Medulla oblongata (tissue), 1 donor: ENCODE measurements around the gene ACSL6.

Source experiments
- DNase-seq: peaks from one replicate; pipeline ENCODE4 v3.0.0-alpha.2; 2015; ENCODE audit errors: extremely low spot score

The ACSL6 gene

DNA sequence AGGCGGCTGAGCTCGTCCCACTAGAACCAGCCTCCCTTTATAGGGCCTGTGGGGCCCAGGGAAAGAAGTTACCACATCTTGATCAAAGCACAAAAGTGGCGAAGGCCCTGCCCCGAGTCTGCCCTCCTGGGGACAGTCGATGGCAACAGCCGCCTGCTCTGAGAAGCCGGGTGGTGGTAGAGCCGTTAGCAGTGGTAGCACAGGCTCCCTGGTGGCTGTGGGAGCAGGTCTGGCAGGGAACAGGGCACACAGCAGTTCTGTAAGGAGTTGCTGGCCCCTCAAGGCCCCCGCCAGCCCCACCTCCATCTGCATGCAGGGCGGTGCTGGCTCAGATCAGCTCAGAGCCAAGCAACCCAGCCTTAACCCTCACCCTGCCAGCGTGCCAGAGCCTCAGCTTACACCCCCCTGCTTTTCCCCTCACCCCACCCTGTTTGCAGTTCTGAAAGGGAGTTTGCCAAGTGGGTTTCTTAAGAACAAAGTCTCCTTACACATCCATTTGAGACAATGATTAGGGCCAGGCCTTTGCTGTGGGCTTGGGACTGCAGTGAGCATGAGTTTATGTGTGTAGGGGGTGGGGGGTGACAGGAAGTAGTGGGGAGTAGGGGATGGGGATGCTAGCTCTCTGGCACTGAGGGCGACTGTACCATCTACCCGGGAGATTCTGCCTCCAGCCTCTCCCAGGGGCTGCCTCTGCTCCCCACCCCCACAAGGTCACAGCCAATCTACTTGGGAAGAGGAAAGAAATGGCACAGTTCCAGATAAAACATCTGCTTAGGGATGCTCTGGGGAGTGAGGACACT lies 11.8 kb downstream of the ACSL6 start:
- peak; percentile 35 for DNase-seq

DNA sequence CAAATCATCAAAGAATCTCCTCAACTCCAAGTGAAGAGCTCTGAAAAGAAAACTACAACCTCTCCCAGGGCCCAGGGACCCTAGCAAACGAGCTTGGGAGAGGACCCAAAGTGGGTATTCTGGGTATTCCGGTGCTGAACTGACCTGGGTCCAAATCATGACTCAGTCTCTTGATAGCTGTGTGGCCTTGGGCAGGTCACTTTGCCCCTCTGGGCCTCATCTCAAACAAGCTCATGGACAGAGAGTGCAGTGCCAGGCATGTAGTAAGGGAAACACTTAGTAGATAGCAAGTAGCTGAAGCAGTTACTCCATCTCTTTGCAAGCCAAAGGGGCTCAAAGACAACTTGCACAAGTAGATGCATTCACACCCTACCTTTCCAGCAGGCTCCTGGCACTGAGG lies 12.4 kb downstream of the ACSL6 start:
- no peak for DNase-seq

DNA sequence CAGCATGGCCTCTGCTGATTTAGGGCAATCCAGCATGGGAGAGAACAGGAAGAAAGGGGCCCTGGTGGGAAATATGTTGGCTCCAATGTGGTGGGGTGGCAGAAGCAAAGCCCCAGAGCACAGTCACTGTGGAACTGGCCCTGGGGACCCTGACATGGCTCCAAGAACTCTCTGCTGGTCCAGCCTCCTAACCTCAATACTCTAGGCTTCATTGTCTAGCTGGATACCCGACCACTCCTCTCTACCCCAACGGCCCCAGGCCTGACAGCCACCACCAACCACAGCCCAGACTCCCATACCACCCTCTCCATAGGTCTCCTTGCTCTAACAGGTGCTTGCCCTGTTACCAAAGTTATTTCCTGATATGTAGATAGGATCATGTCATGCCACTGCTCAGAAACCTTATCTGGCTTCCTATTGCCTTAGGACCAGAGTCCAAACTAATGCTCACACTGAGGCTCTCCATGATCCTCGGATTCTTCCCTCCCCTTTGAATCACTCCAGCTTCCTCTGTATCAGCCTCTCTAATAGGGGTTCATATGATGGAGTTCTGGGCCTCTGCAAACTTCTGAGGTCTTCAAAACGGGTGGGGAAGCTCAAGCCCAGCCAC lies 12.9 kb downstream of the ACSL6 start:
- DNase-seq = no peak

DNA sequence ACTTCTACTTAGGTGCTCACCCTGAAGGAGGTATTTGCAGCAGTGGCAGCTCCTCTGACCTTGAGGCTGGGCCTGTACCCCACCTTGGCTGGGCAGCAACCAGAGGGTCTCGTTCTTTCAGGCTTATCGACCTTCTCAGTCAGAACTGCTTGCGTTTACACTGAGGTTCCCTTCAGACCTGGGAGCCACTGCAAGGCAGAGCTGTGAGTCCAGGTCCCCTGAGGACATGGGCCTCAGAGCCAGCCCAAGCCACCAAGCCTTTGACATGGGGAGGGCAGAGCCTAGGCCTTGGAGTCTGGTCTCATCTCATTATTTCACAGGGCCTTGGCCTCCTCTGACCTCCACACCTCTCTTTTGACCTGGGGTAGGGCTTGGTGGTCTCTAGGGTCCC lies 13.7 kb downstream of the ACSL6 start:
- no peak for DNase-seq

DNA sequence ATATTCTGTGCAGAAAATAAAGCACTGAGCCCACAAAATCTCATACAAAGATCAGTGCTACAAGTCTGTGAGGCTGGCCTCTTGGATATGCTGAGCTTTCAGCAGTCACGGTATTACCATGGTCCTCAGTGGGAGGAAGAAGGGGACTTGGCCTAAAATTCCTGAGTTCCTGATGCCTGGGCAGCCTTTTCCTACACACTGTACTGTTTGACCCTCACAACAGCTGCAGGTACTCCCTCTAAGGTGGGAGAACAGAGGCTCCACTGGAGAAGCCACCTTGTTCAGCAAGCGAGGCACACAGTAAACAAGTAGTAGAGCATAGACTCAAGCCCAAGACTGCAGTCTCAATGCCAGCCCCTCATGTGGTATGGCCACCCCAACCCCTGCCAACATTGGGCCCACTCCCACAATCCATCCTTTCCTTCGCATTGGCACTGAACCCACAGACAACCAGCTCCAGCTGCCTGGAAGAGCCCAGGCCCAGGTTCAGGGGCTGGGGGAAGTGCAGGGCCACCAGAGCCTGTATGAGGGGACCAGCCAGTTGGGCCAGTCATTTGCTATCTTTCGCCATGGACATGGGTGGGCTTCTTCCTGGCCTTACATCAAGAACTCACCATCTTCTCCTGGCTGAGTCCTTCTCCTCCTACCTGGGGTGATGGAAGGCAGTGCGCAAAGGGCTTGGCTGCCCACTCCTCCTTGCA lies 14.3 kb downstream of the ACSL6 start:
- DNase-seq = no peak

DNA sequence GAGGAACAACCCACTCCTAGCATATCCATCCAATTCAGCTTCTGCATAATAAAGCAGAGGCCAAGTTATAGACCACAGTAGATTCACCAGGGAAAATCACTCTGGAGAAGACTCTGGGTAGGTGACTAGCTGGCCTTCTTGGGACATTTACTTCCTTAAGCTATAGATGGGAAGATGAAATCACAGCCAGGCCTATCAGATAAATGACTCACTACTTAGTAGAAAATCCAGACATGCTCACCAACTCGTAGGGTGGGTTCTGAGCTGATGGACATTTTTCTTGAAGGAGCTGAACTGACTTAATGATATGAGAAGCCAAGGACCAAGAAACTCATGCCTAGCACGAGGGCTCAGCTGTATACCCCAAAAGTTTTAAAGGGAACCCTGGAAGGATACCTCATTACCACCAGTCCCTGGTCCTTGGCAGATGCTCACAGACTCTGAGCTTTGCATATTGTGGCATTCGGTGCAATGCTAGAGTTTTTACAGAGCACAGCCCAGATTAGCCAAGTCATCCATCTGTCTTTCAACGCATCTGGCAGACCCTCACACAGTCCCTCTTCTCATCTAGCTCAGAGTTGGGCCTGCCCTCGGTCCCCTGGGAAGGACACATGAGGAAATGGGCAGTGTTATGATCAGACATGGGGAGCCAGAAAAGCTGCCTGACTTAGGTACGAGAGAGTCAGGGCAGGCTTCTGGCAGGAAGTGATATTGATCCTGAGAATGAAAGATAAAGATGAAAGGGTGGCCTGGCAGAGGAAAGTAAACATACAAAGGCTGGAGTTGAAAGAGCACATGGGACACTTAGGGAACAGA lies 15.0 kb downstream of the ACSL6 start:
- no peak for DNase-seq

DNA sequence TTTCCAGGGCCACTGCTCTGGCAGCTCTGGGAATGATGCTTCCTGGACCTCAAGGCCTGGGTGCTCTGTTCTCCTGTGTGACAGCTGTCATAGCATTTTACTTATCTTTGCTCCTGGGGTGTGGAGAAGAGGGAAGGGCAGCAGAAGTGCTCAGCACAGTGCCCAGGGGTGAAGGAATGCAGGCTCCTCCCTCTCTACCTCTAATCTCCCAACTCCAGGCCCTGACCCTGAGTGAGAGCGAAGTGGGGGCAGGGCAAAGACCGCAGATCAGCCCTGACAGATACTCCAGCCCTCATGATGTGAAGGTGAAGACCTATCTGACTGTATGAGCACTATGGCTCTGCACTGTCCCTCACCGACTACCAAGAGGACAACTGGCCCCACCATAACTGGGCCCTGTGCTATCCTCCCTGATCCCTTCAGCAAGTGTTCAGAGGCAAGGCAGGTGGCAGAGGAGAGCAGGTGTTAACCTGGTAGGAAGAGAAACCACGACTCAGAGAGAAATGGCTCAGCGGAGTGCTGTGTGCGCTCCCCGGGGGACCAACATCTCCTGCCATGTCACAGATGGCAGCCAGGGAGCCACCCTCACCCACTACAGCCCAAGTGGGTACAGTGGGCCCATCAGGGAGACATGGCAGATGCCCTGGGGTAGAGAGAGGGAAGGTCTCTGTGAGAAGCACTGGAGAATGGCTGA lies 16.8 kb downstream of the ACSL6 start:
- DNase-seq = no peak

DNA sequence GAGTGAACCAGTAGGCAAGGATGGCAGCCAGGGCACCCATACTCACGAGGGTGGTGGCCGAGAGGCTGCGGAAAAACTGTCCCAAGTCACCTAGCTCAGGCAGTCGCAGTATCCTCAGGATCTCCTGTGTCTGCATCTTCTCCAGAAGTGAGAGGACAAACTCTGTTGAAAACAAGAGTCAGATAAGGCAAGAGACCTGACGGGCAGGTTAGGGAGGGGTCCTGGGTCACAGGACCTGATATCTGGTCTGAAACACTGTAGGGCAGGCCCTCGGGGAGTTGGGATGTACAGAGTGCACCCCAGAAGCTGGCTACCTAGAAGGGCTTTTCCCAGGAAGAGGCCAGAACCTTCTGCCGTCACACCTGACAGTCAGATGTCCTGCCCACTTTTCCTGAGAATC lies 17.4 kb downstream of the ACSL6 start:
- DNase-seq = no peak

DNA sequence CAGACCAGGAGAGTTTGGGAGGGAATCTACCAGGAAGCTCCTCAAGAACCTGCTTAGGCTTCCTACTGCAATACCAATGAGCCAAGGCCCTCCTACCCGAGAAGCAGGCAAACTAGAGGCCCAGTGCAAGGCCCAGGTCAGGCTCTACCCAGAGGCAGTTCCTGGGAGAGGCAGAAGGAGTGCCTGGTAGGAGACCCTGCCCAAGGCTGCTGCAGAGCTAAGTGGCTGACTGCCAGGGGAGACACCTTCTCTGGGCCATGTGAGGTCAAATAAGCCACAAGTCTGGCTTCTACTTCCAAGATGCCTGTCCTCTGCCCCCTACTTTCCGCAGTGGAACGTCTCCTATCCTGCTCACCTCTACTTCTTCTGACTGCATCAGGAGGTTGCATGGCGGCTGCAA lies 17.8 kb downstream of the ACSL6 start:
- DNase-seq = no peak

DNA sequence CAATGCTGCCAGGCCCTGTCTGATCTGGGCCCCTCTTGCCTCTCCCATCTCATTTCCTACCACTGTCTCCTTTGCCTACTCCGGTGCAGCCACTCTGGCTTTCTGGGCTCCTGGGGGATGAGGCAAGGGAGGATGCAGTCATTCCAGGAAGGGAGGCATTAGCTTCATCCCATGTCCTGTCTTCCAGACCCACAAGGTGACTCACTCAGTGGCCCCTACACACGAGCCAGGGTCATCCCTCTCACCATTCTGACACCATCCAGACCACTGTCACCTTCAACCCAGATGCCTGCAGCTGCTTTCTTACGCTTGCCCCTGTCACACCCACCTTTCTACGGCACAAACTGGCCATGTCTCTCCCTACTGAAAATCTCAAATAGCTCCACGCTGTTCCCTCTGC lies 19.1 kb downstream of the ACSL6 start:
- DNase-seq = no peak

DNA sequence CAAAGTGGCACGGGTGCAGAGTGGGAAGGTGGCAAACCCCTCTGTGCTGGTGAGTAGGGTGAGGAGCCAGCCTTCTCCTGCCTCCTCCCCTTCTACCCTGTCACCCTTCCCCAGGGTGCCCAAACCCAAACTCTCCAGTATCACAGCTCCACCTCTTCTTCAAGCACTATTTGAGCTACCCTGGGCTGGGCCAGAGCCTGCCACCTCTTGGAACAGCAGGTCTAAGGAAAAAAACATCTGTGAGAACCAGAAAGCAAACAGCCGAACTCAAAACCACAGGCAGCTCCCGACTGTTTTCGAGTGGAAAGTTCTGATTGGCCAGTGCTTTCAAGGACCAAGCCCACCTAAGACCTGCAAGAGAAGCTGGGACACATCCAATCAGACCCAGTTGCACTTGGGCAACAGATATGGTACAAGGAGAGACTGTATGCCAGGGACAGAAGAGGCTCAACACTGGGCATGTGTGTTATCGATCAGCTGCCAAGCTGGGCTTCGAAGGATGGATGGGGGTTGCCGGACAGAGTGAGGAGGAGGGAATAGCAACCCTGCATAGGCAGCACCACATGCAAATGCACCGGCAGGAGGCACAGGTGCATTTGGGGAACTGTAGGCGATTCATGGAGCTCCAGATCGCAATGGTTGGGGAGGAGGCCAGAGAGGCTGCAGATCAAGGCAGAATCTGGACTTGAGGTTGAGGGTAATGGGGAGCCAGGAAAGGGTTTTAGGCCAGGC lies 19.7 kb downstream of the ACSL6 start:
- no peak for DNase-seq

DNA sequence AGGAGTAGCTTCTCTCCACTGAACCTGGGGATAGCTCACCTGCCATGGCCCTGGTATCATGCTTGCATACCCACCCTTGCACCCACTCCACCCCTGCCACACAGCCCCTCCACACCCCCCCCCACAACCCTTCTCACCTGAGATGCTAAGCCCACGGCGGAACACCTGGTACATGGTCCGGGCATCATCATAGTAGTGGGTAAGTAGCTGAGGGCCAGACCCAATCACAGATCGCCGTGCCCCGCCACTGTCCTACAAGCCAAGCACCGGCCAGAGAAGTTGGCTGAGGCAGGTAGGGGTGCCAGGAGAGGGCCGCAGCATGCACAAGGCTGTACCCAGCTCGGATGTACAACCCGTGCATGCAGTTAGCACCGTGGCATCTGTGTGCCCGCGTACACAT lies 20.7 kb downstream of the ACSL6 start:
- DNase-seq = no peak

DNA sequence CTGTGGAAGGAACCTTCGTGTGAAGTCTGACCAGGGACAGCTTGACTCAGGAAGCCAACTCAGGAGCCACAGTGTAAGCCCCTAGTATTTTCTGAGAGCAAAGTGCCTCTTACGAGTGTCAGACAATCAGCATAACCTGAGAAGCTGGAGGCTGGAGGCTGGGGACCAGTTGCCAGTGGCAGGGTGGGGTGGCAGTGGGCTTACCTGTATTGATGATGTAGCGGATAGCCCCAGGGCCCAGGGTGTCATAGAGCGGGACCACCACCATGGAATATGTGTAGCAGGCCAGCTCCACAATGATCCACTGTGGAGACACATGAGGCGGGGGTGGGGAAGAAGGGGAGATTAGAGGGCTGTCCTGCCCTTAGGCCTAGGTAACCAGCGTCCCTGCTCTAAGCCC lies 22.9 kb downstream of the ACSL6 start:
- no peak for DNase-seq

DNA sequence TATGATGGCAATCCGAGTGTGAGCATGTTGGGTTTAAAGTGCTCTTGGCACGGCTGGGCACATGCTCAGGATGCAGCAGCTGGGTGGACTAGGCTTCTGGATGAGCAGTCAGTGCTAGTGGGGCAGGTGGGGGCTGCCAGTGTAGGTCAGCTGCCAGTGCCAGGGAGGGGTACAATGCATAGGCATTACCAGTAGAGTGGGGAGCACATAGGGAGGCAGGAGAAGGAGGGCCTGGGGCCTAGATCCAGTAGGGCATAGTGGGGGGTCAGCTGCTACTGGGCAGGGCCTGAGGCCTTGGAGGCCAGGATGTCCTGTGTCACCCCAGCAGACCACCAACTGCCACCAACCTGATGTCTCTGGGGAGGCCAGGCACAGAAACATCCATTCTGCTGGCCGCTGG lies 24.2 kb downstream of the ACSL6 start:
- DNase-seq = no peak

DNA sequence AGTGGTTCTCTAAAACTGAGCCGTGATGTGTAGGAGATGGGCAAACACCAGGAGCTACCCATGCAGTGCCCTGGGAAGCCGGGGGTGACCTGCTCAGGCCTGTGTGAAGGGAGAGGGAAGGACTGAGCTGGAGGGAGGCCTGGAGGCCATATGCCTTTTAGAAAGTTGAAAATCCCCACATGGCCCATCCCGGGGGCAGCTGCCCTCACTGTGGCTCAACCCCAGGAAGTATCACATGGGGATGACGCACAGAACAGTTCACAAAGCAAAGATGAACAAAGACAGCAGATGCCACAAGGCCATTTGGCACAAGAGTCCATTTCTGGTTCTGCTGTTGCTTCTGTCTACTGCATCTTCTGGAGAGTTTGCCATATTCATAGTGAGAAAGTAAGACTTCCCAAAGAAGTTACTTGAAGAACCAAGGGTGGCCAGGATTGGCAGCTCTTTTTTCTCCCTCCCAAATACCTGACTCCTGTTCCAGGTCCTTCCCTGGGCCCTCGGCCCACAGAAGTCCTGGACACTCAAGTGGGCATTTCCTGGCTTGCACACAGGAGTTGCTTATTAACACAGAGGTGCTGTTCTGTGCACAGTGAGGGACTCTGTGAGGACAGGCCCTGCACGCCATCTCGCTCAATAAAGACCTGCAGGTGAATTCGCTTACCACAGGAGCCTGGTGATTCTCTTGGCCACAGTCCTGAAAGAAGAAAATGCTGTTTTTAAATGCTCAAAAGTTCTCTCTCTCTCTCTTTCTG lies 25.1 kb downstream of the ACSL6 start:
- peak; percentile 49 for DNase-seq

DNA sequence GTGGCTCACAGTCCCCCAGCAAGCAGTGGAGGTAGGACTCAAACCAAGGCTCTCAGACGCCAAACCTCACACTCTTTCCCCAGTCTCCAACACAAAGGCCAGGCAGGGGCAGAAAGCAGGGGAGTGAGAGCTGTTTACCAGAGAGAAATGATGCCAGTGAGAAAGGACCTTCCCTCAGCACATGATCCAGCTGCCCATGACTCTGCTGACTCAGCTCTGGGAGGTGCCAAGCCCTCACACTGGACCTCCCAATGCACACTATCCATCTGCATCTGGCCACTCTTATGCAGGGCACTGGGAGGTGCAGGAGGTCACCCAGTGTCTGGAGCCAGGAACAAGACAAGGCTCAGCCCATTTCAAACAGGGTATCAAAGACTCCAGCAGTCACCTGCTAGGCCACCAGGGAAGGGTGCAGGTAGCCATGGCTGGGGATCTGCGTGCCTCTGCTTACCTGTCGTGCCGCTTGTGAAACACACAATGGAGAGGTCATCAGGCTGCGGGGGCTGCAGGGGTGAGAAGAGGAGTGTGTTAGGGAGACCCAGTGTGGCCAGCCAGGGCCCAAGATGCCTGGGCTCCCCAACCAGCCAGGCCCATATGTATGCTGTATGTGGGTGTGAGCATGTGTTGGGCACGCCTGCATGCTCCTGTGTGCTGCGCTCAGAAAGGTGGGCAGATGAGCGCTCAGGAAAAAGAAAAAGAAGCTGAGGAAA lies 26.3 kb downstream of the ACSL6 start:
- DNase-seq = peak; percentile 57

DNA sequence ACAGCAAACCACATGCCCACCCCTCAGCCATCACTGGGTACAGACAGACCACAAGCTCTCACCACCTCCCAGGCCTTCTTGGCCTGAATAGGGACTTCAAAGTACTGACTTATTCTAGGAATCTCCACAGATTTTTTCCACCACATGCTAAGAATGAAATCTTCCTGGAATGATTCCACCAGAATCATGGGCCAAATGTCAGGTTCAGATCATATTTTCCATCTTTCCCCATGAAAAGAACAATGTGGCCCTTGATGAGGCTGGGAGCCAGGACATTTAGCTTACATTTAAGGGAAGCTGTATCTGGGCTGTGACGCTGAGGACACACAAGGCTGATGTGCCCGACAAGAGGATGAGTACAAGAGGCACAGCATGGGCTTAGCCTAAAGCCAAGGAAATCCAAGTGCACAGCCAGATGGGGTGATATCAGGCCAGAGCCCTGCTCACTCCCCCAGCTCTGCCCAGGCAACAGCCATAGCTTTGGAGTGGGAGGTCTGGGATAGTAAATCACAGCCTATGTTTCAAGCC lies 28.1 kb downstream of the ACSL6 start:
- DNase-seq = no peak

DNA sequence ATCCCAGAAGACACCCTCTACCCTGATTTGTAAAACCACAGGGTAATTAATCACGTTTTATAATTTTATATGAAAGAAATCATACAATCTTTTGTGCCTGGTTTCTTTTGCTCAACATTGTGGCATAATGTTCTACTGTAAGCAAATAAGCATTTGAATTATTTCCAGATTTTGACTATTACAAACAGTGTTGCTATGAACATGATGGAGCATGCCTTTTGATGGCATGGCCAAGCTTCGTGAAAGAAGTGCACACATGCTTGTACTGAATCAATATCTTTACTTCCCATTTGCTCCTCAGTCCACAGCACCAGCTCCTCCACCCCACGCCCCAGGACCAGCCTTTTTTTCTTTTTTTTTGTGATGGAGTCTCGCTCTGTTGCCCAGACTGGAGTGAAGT lies 29.9 kb downstream of the ACSL6 start:
- DNase-seq = no peak

DNA sequence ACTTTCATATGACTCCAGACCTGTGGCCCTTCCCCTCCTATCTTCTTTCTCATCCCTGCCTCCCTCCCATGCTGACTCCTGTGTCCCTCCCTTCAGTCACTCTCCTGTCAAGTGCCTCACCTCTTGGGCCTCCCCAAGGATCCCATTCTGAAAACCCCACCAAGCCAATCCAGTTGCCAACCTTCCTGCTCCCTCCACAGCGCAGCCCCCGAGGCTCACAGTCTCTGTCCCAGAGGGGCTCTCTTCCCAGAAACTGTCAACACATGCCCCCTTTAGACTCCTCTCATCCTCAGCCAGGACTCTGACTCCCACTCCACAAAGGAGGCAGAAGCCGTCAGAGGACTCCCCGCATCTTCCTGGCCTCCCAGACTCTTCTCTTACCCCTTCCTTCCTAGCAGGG lies 30.8 kb downstream of the ACSL6 start:
- no peak for DNase-seq
